SK-N-SH treated with all-trans-retinoic acid at 6 μM for 48 hours (cell line): ENCODE data around the gene VSIR.

Experiments
- ATAC-seq: fragments of 200-7000 bp; cut with Tn5 transposase; 3 replicates; pipeline ENCODE4 v1.9.1; 2020; ENCODE audit warnings: mild to moderate bottlenecking, moderate library complexity
- BACH2 ChIP-seq: fragments of 250-450 bp; sonication (Bioruptor Pico); IDR thresholded peaks from 2 replicates; pipeline ENCODE4 v1.9.0; 2021; ENCODE audit warnings: mild to moderate bottlenecking, borderline replicate concordance
- CREB5 ChIP-seq: fragments of 250-450 bp; sonication (Bioruptor Pico); IDR thresholded peaks from 2 replicates; pipeline ENCODE4 v1.5.1; 2020; ENCODE audit warnings: low read depth, mild to moderate bottlenecking, moderate library complexity
- CSDC2 ChIP-seq: fragments of 250-450 bp; sonication (Bioruptor Pico); IDR thresholded peaks from 2 replicates; pipeline ENCODE4 v1.5.0; 2020; ENCODE audit warnings: mild to moderate bottlenecking, moderate library complexity
- ESRRG ChIP-seq: fragments of 250-450 bp; sonication (Bioruptor Pico); IDR thresholded peaks from 2 replicates; pipeline ENCODE4 v1.6.1; 2021; ENCODE audit warnings: mild to moderate bottlenecking
- POU6F1 ChIP-seq: fragments of 250-450 bp; sonication (Bioruptor Pico); IDR thresholded peaks from 2 replicates; pipeline ENCODE4 v1.8.0; 2021; ENCODE audit warnings: low read depth, mild to moderate bottlenecking, moderate library complexity, borderline replicate concordance
- PPARA ChIP-seq: fragments of 250-450 bp; sonication (Bioruptor Pico); IDR thresholded peaks from 2 replicates; pipeline ENCODE4 v1.5.0; 2020; ENCODE audit warnings: mild to moderate bottlenecking, borderline replicate concordance
- RARB ChIP-seq: fragments of 250-450 bp; sonication (Bioruptor Pico); IDR thresholded peaks from 2 replicates; pipeline ENCODE4 v1.8.0; 2021; ENCODE audit warnings: mild to moderate bottlenecking, moderate library complexity
- SNAI2 ChIP-seq: fragments of 250-450 bp; sonication (Bioruptor Pico); IDR thresholded peaks from 2 replicates; pipeline ENCODE4 v1.5.0; 2020; ENCODE audit warnings: mild to moderate bottlenecking, moderate library complexity
- TCF4 ChIP-seq: fragments of 250-450 bp; sonication (Bioruptor Pico); IDR thresholded peaks from 2 replicates; pipeline ENCODE4 v1.8.0; 2021; ENCODE audit warnings: mild to moderate bottlenecking, moderate library complexity, borderline replicate concordance
- TSHZ2 ChIP-seq: fragments of 250-450 bp; sonication (Bioruptor Pico); IDR thresholded peaks from 2 replicates; pipeline ENCODE4 v1.5.0; 2020; ENCODE audit warnings: mild to moderate bottlenecking, moderate library complexity
- ZC3H10 ChIP-seq: fragments of 250-450 bp; sonication (Bioruptor Pico); IDR thresholded peaks from 2 replicates; pipeline ENCODE4 v1.5.1; 2021; ENCODE audit warnings: mild to moderate bottlenecking, moderate library complexity
- ZFP3 ChIP-seq: fragments of 250-450 bp; sonication (Bioruptor Pico); IDR thresholded peaks from 2 replicates; pipeline ENCODE4 v1.5.0; 2020; ENCODE audit warnings: mild to moderate bottlenecking, moderate library complexity
- ZFP30 ChIP-seq: fragments of 450-650 bp; formaldehyde crosslinking; IDR thresholded peaks from 2 replicates; pipeline ENCODE4 v1.5.0; 2022; ENCODE audit warnings: mild to moderate bottlenecking, moderate library complexity
- ZNF70 ChIP-seq: fragments of 450-650 bp; formaldehyde crosslinking; IDR thresholded peaks from 2 replicates; pipeline ENCODE4 v1.5.0; 2020; ENCODE audit warnings: mild to moderate bottlenecking, moderate library complexity
- ZNF8 ChIP-seq: fragments of 450-650 bp; formaldehyde crosslinking; IDR thresholded peaks from 2 replicates; pipeline ENCODE4 v1.5.0; 2020; ENCODE audit warnings: mild to moderate bottlenecking, moderate library complexity
- TF ChIP-seq, protein P1 (sequence below): fragments of 250-450 bp; sonication (Bioruptor Pico); IDR thresholded peaks from 2 replicates; pipeline ENCODE4 v1.5.1; 2021; ENCODE audit warnings: mild to moderate bottlenecking, moderate library complexity

VSIR gene

GRCh38 chr10:71739358-71739900 is 33.9 kb downstream of the VSIR start:
- ATAC-seq, result no peak

GRCh38 chr10:71737834-71738197 is 35.5 kb downstream of the VSIR start:
- no peak for ATAC-seq
- TF ChIP-seq ZNF70 (CRISPR knock-in tag) (no peak), TCF4 (CRISPR knock-in tag) (peak; percentile 43; the same call in 1 of the 2 replicates)

More at GRCh38 chr10:71739358-71739900, 33.9 kb downstream of the VSIR start:
- TF ChIP-seq CSDC2 (CRISPR knock-in tag), result no peak
- TF ChIP-seq ZNF8 (CRISPR knock-in tag), result no peak
- no peak for TF ChIP-seq RARB
- TF ChIP-seq ESRRG (CRISPR knock-in tag), result no peak
- TF ChIP-seq TSHZ2 (CRISPR knock-in tag), result no peak
- TF ChIP-seq POU6F1 (CRISPR knock-in tag), result no peak
- TF ChIP-seq ZFP30 (CRISPR knock-in tag), result no peak
- no peak for TF ChIP-seq ZFP3 (CRISPR knock-in tag)
- no peak for TF ChIP-seq SNAI2 (CRISPR knock-in tag)
- TF ChIP-seq BACH2 (CRISPR knock-in tag), result no peak

DNA sequence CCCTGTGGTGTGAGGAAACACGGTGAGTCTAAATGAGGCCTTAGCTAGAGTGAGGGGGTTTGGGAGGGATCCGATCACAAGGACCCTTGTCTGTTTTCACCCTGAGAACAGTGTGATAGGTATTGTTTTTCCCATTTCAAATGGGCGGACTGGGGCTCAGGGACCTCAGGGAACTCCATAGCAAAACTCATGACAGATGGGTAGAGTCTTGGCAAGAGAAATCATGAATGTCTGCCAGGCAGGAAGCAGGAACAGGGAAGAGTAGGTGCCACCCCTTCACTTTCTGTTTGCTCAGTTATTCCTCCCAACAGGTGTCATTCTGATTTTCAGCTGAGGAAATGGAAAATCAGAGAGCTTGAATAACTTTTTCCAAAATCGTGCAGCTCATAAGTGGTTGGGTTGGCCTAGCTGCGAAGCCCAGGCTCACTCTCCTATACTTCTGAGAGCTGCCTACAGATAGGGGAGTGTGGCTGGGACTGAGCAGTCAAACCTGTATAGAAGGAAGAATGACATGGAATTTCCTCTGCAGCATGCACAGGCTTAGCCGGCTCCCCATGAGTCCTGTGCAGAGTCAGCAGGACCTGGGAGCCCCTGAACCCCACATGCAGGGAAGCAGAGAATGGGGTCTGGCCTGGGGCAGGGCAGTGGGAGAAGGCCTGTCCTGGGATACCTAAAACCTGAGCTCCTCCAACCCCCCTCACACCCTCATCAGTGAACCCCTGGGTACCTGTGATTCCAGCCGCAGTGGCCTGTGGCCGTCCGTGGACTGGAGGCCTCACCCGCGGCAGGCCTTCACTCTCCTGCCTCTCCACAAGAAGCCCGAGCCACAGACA is 36.1 kb downstream of the VSIR start:
- no peak for ATAC-seq

More for the DNA sequence above, 36.1 kb downstream of the VSIR start:
- TF ChIP-seq POU6F1 (CRISPR knock-in tag), result no peak
- TF ChIP-seq ESRRG (CRISPR knock-in tag), result no peak
- TF ChIP-seq TCF4 (CRISPR knock-in tag), result no peak
- TF ChIP-seq, protein P1, sequence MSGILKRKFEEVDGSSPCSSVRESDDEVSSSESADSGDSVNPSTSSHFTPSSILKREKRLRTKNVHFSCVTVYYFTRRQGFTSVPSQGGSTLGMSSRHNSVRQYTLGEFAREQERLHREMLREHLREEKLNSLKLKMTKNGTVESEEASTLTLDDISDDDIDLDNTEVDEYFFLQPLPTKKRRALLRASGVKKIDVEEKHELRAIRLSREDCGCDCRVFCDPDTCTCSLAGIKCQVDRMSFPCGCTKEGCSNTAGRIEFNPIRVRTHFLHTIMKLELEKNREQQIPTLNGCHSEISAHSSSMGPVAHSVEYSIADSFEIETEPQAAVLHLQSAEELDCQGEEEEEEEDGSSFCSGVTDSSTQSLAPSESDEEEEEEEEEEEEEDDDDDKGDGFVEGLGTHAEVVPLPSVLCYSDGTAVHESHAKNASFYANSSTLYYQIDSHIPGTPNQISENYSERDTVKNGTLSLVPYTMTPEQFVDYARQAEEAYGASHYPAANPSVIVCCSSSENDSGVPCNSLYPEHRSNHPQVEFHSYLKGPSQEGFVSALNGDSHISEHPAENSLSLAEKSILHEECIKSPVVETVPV (CRISPR knock-in tag), result no peak
- TF ChIP-seq CREB5, result no peak
- no peak for TF ChIP-seq ZC3H10 (CRISPR knock-in tag)
- no peak for TF ChIP-seq PPARA (CRISPR knock-in tag)
